Nephron progenitor cell (in vitro differentiated cells): ENCODE data around the gene RAD54L.

ENCODE experiments used
- DNase-seq: peaks from one replicate; pipeline ENCODE4 v3.0.0; 2021
- H3K27ac Mint-ChIP-seq: 2 replicates; pipeline ENCODE4 v1.8.0; 2021; ENCODE audit warnings: mild to moderate bottlenecking, moderate library complexity, mixed read lengths
- H3K27me3 Mint-ChIP-seq: 2 replicates; pipeline ENCODE4 v1.8.0; 2021; ENCODE audit warnings: mild to moderate bottlenecking, low read depth, mixed read lengths; ENCODE audit not compliant: poor library complexity
- H3K36me3 Mint-ChIP-seq: 2 replicates; pipeline ENCODE4 v1.8.0; 2021; ENCODE audit warnings: low read depth, mixed read lengths
- H3K4me1 Mint-ChIP-seq: 2 replicates; pipeline ENCODE4 v1.8.0; 2021; ENCODE audit warnings: mixed read lengths
- H3K4me3 Mint-ChIP-seq: 2 replicates; pipeline ENCODE4 v1.8.0; 2021; ENCODE audit warnings: mild to moderate bottlenecking, moderate library complexity, mixed read lengths
- H3K9me3 Mint-ChIP-seq: 2 replicates; pipeline ENCODE4 v1.8.0; 2021; ENCODE audit warnings: mild to moderate bottlenecking, moderate library complexity, mixed read lengths
- TF ChIP-seq, protein P1 (sequence below): fragments of 200-600 bp; sonication (generic); IDR thresholded peaks from 2 replicates; pipeline ENCODE4 v1.5.0; 2021; ENCODE audit warnings: antibody characterized with exemption

The RAD54L gene

DNA sequence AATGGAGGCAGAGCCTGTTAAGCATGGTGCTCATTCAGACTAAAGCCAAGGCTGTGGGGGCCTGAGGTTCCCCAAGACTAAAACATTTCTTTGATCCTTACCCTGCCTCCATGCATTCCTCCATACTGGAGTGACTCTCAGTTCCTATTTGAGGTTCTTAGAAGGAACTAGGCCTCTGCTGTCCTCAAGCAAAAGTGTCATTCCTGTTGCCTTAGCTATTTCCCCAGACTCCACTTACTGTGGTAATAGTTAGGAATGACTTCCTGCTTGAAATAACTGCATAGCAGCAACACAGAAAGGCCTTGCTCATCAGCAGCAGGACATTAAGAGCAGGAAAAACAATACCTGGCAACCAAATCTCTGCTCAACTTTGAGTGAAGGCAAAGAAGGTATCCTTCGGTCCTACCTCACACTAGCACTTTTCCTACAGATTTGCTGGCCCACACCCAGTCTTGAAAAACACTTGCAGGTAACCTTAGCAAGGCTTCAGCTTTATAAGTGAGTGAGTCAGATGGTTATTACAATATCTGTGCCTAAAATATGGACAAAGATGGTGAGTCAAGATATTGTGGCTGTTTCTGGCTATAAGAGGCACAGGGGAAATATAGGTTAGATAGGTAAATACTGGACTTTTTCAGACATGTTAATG is 41.0 kb downstream of the RAD54L start:
- Mint-ChIP-seq H3K27me3 (no peaks in the 10 kb centered on the region), H3K4me3 (no peak overlapping the region), H3K27ac (no peak overlapping the region), H3K36me3 (peaks cover 69% of the 10 kb centered on the region), H3K9me3 (no peaks in the 10 kb centered on the region), H3K4me1 (no peaks in the 10 kb centered on the region)
- no peak for DNase-seq
- TF ChIP-seq, protein P1, sequence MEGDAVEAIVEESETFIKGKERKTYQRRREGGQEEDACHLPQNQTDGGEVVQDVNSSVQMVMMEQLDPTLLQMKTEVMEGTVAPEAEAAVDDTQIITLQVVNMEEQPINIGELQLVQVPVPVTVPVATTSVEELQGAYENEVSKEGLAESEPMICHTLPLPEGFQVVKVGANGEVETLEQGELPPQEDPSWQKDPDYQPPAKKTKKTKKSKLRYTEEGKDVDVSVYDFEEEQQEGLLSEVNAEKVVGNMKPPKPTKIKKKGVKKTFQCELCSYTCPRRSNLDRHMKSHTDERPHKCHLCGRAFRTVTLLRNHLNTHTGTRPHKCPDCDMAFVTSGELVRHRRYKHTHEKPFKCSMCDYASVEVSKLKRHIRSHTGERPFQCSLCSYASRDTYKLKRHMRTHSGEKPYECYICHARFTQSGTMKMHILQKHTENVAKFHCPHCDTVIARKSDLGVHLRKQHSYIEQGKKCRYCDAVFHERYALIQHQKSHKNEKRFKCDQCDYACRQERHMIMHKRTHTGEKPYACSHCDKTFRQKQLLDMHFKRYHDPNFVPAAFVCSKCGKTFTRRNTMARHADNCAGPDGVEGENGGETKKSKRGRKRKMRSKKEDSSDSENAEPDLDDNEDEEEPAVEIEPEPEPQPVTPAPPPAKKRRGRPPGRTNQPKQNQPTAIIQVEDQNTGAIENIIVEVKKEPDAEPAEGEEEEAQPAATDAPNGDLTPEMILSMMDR = no peak

DNA sequence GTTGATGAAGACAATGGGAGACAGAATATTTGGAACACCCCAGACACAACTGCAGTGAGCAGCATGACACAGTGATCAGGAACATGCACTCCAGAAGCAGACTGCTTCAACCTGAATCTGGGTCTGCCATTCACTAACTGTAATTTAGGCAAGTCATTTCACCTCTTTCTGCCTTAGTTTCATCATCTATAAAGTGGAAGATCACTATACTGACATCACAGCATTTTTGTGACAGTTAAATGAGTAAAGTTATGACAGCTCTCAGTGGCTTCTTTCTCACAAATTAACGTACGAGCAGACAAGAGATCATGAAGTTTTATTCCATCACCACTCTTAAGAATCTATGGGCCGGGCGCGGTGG is 41.6 kb downstream of the RAD54L start:
- no peak for DNase-seq
- Mint-ChIP-seq H3K4me3 (no peak overlapping the region), H3K36me3 (peaks cover 68% of the 10 kb centered on the region), H3K4me1 (no peaks in the 10 kb centered on the region), H3K27me3 (no peaks in the 10 kb centered on the region), H3K27ac (no peak overlapping the region), H3K9me3 (no peaks in the 10 kb centered on the region)
- TF ChIP-seq, protein P1 = no peak

DNA sequence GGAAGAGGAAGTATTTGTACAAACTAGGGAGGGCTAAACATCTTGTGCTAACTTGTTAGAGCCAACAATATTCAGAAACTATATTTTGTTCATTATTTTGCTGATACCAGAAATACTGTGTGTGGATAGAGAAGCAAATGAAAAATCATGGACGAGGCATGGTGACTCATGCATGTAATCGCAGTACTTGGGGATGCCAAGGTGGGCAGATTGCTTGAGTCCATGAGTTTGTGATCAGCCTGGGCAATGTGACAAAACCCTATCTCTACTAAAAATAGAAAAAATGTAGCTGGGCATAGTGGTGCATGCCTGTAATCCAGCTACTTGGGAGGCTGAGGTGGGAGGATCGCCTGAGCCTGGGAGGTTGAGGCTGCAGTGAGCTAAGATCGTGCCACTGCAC is 42.4 kb downstream of the RAD54L start:
- no peak overlapping the region for H3K4me3 Mint-ChIP-seq
- no peaks in the 10 kb centered on the region for H3K4me1 Mint-ChIP-seq
- no peak overlapping the region for H3K27ac Mint-ChIP-seq
- H3K27me3 Mint-ChIP-seq = no peaks in the 10 kb centered on the region
- no peaks in the 10 kb centered on the region for H3K9me3 Mint-ChIP-seq
- peaks cover 65% of the 10 kb centered on the region for H3K36me3 Mint-ChIP-seq
- TF ChIP-seq, protein P1 = no peak
- DNase-seq = no peak

DNA sequence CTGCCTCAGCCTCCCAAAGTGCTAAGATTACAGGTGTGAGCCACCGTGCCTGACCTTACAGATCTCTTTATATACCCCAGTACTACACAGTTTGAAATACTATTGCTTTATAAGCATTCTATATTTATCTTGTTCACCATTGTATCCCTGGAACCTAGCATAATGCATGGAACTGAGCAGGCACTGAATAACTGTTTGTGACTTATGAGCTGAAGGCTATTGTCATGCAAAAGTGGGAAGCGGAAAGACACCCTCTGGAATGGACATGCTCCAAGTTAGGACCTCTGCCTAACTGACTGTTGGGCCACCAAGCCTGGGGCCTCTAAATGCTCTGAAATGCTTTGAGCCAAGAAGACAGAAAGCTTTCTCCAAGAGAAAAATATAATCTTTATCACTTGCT is 47.7 kb downstream of the RAD54L start:
- peaks cover 19% of the 10 kb centered on the region for H3K4me1 Mint-ChIP-seq
- no peak overlapping the region for H3K4me3 Mint-ChIP-seq
- TF ChIP-seq, protein P1 = no peak
- H3K27ac Mint-ChIP-seq = no peak overlapping the region
- DNase-seq = no peak
- no peaks in the 10 kb centered on the region for H3K9me3 Mint-ChIP-seq
- H3K36me3 Mint-ChIP-seq = peaks cover 57% of the 10 kb centered on the region
- H3K27me3 Mint-ChIP-seq = no peaks in the 10 kb centered on the region

DNA sequence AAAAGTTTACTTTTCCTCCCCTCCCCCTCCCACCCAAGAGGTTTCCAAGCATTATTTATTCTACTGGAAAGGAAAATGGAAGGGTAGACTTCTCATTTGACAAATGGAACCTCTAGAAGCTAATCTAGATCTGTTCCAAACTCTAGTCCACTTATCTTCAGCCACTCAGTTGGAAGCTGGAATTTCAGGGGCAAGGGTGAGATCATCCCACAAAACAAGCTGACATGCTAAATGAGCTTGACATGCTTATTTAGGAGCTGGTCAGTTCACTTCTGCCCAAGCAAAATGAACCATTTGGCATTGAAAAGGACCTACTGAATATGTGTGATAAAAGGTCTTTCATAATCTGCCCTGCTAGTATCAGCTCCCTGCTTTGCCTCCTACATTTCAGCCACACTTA is 50.8 kb downstream of the RAD54L start:
- TF ChIP-seq, protein P1 = no peak
- no peak for DNase-seq
- Mint-ChIP-seq H3K27ac (peak overlapping the region; percentile 10), H3K36me3 (peaks cover 42% of the 10 kb centered on the region), H3K9me3 (no peaks in the 10 kb centered on the region), H3K4me3 (no peak overlapping the region), H3K4me1 (peaks cover 32% of the 10 kb centered on the region), H3K27me3 (no peaks in the 10 kb centered on the region)

DNA sequence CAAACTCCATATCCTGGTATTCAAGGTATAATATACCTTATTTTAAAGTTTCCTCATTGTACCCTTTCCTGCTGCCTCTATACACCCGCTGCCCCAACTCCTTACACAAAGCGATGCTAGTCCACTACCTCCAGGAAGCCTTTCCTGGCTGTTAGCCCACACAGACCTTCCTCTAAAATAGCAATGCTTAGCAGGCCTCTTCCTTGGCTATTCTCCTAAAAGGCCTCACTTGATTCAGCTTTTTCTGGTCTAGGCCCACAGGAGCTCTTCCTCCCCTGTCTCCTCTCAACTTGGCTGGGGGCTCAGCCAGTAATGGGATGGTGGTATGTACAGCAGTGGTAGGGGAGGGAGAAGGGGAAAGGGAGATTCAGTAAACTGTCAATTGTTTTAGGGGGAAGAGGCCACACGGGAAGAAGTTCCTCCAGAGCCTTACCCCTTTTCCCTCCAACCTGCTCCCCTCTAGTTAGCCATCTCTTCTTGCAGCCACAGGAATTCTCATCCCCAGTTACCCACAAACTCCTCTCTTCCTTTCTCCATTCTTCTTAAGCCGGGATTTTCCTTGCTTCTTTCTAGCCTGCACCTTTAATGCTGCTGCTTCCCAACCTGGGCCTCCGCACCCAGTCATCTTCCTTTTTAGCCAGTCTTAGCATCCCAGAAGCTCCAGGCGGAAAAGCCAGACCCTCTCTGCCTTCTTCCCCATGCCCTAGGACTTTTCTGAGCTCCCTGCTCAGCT is 53.3 kb downstream of the RAD54L start:
- Mint-ChIP-seq H3K4me3 (peak overlapping the region; percentile 99), H3K9me3 (no peaks in the 10 kb centered on the region), H3K27ac (peak overlapping the region; percentile 99), H3K4me1 (peaks cover 51% of the 10 kb centered on the region), H3K27me3 (no peaks in the 10 kb centered on the region), H3K36me3 (peaks cover 29% of the 10 kb centered on the region)
- DNase-seq = no peak
- TF ChIP-seq, protein P1 = no peak
